ENCODE results near the gene RCC1.
"Not testable (repeated sequence)": the region's sequence is repeated elsewhere in the genome, so short reads cannot be mapped to it uniquely, and the experiment has no call there.

The RCC1 gene, protein sequence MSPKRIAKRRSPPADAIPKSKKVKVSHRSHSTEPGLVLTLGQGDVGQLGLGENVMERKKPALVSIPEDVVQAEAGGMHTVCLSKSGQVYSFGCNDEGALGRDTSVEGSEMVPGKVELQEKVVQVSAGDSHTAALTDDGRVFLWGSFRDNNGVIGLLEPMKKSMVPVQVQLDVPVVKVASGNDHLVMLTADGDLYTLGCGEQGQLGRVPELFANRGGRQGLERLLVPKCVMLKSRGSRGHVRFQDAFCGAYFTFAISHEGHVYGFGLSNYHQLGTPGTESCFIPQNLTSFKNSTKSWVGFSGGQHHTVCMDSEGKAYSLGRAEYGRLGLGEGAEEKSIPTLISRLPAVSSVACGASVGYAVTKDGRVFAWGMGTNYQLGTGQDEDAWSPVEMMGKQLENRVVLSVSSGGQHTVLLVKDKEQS

GRCh38 chr1:28505406-28506187 is at the start of gene RCC1:
TSS of gene RCC1 (plus strand) at chr1:28506043. CDS start at chr1:28529867, 23,824 bp downstream.
- DNase-seq: peak; percentile 99

- DNase-seq: peak; percentile 85
These were observed 49.8 kb upstream of the RCC1 start for GRCh38 chr1:28456078-28456477.

DNA sequence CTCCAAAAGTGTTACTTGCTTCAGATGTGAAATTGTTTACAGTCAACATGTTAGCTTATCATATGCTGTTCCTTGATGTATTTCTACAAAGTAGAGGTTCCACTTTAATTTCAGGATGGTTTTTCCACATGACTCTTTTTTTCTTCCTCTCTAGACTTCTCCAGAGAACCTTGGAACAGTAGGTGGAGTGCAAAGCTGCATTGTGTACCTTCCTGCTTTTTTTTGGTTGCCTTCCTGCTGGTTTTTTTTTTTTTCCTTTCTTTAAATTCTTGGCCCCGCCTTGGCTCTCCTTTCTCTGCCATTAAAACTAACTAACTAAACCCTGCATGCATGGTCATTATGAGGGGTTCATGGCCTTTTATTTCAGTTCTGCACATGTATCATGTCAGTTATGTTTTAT is 48.2 kb upstream of the RCC1 start:
- no peak for DNase-seq

GRCh38 chr1:28458237-28459228 is 47.3 kb upstream of the RCC1 start:
- DNase-seq: peak; percentile 23

GRCh38 chr1:28466226-28466778 is 39.5 kb upstream of the RCC1 start:
- DNase-seq: no peak

DNA sequence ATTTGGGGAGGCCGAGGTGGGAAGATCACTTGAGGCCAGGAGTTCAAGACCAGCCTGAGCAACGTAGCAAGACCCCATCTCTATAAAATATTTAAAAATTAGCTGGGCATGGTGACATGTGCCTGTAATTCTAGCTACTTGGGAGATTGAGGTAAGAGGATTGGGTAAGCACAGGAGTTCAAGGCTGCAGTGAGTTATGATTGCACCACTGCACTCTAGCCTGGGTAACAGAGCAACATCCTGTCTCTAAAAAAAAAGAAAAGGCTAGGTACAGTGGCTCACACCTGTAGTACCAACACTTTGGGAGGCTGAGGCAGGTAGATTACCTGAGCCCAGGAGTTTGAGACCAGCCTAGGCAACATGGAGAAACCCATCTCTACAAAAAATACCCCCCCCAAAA is 35.7 kb upstream of the RCC1 start:
- DNase-seq: no peak

GRCh38 chr1:28479497-28479896 is 26.3 kb upstream of the RCC1 start:
- DNase-seq: not testable (repeated sequence)

GRCh38 chr1:28480308-28480707 is 25.5 kb upstream of the RCC1 start:
- DNase-seq: no peak

GRCh38 chr1:28482138-28482537 is 23.7 kb upstream of the RCC1 start:
- no peak for DNase-seq

DNA sequence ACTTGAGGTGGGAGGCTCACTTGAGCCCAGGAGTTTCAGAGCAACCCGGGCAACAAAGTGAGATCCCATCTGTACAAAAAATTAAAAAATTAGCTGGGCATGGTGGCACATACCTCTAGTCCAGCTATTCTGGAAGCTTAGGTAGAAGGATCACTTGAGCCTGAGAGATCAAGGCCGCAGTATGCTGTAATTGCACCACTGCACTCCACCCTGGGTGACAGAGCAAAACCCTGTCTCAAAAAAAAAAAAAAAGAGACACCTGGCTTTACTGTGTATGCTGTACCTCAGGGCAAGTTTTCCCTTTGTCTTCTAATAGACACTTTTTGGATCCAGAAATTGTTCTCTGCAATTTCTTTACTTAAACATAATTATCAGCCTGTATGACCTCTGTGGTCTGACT is 23.1 kb upstream of the RCC1 start:
- DNase-seq: no peak

- DNase-seq: no peak
These were observed 11.1 kb upstream of the RCC1 start for GRCh38 chr1:28494737-28495136.

DNA sequence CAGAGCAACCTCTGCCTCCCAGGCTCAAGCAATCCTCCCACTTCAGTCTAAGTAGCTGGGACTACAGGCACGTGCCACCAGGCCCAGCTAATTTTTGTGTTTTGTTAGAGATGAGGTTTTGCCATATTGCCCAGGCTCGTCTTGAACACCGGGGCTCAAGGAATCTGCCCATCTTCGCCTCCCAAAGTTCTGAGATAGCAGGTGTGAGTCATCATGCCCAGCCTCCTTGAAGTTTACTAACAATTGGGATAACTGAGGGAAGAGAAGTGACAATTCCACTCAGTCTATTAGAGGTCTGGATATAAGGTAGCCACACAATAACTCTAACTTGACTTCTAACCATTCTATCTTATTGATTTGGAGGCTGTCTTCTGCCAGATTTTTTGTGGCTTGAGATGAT is 6.3 kb upstream of the RCC1 start:
- no peak for DNase-seq

- DNase-seq: no peak
These were observed 3.9 kb upstream of the RCC1 start for GRCh38 chr1:28501925-28502324.

DNA sequence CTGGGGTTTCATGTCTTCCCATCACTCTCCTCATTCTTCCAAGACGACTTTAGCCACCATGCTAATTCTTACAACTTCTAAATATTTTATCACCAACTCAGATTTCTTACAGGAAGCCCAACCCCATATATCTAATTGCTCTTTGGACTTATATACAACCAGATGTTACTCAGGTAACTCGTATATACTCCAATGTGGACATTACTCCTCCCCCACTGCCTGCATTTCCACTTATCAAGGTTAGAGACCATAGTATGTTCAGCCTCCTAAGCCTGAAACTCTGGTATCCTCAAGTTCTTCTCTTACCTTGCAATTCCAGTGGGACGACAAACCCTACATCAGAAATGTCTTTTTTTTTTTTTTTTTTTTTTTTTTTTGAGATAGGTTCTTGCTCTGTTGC is 2.7 kb upstream of the RCC1 start:
- DNase-seq: no peak

- peak; percentile 2 for DNase-seq
These were observed 1.0 kb downstream of the RCC1 start for GRCh38 chr1:28506907-28507246.

DNA sequence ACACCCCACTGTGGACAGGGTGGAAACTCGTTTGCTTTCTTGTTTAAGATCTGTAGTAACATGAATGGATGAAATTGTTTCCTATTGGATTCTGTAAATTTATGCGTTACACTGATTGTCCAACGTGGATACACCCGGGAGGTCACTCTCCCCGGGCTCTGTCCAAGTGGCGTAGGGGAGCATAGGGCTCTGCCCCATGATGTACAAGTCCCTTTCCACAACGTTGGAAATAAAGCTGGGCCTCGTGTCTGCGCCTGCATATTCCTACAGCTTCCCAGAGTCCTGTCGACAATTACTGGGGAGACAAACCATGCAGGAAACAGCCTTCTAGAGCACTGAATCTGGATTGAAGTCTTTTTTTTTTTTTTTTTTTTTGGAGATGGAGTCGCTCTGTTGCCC is 1.4 kb downstream of the RCC1 start:
- peak; percentile 19 for DNase-seq

- peak; percentile 7 for DNase-seq
These were observed 2.0 kb downstream of the RCC1 start for GRCh38 chr1:28507646-28508434.

GRCh38 chr1:28508435-28508754 is 2.6 kb downstream of the RCC1 start:
- DNase-seq: peak; percentile 40

DNA sequence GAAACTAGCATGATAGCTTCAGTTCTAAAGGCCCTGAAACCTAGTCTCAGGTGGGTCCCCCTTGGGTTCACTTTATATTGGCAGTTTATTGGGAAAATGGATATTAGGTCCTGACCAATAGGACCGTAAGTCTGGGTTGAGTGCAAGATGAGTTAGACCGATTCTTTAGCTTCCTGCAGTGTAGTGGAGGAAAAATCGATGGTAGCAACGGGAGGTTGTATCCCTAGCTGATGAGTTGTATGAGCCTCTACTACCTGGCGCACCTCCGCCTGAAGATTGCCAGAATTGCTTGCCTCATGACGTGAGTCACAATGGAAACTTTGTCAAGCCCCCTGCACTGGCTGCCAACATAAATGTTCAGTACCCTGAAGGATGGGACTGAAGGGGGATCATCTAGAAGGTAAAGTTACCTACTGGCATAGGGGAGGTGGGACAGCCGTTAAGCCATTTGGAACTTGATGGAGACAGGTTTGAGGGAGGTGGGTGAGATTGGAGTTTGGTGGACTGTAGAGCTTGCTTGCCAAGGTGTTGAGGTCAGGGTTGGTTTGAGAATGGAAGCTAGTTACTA is 3.9 kb downstream of the RCC1 start:
- peak; percentile 47 for DNase-seq

DNA sequence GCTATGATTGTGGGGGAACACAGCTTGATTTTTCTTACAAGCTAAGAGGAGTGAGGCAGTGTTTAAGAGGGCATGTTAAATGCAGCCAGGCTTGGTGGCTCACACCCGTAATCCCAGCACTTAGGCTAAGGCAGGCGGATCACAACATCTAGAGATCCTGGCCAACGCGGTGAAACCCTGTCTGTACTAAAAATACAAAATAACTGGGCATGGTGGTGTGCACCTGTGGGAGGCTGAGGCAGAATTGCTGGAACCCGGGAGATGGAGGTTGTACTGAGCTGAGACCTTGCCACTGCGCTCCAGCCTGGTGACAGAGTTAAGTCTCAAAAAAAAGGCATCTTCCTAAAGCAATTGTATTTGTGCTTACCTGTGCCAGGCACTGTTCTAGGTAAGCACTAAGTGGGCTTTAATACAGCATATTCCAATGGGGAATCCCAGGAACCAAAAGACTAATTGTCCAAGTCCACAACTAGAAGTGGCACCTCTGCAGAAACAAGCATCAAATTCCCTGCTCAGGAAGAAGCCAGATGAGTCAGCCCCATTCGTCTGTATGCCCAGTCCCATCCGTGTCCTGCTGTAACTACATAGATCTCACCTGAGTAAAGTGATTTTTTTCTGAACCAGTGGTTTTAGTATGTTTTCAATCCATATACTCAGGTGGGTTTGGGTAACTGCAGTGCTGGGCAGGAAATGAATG is 4.6 kb downstream of the RCC1 start:
- DNase-seq: peak; percentile 67

DNA sequence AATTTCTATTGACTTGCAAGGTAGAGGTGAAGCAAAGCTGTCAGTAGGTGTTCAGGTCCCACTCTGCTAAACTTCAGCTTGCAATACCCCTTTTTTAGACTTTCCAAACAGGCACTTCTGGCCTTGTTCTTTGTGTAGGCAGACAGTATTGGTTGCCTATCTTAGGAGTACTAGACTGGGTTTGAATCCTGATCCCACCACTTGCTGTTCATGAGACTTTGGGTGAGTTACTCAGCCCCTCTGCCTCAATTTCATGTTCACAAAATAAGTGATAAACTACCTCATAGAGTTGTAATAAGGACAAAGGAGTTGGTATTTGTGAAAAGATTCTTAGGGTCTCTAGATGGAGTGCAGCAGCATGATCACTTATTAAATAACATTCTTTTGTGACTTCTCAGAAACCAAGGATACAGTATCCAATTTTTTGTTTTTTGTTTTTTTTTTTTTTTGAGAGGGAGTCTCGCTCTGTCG is 5.2 kb downstream of the RCC1 start:
- DNase-seq: peak; percentile 63
